Measurements from ENCODE around the gene ADD1.

- TF ChIP-seq POLR2AphosphoS5 (IDR thresholded peaks at IDR 0.05; ENCODE audit: low read depth, low read length) (peak; percentile 77), KDM1A (CRISPR knock-in tag; IDR thresholded peaks at IDR 0.05) (no peak)
Measured at GRCh38 chr4:2963175-2963965, 119.7 kb downstream of the ADD1 start, which contains the start of the genes GRK4 and NOP14.
